IMR-90 (cell line): ENCODE data around the gene SLIT3. TPM values are rescaled to one million over a fixed set of nuclear protein-coding genes. Genes with fewer than 3 reads are reported as not detected.

ENCODE experiments used
- ATAC-seq: fragments of 200-7000 bp; cut with Tn5 transposase; 2 replicates; pipeline ENCODE4 v1.9.1; 2020; ENCODE audit warnings: low read depth, mild to moderate bottlenecking, moderate library complexity
- BruUV-seq: library from RNA; stranded (reverse); fragments of 400-500 nt; replicated peaks from 2 replicates; lab custom pipeline; 2021; lab: Mats Ljungman, UMichigan
- CTCF ChIA-PET: fragments of 300-600 bp; formaldehyde crosslinking; extraction: SDS; loops from one replicate; lab custom pipeline; 2021; ENCODE audit warnings: antibody characterized with exemption; lab: Yijun Ruan, JAX
- POLR2A ChIA-PET: fragments of 300-600 bp; sonication (Branson Sonifier 250); formaldehyde crosslinking; loops from one replicate; lab custom pipeline; 2022; ENCODE audit warnings: antibody characterized with exemption; ENCODE audit not compliant: unreplicated experiment; lab: Charles Lee
- DNase-seq: peaks from one replicate; pipeline ENCODE4 v3.0.0; 2013
- H2AFZ ChIP-seq: replicated peaks from 2 replicates; pipeline ENCODE3; 2013; ENCODE audit warnings: low read length, mild to moderate bottlenecking; ENCODE audit not compliant: poor library complexity
- H2AK5ac ChIP-seq: 2 replicates; pipeline ENCODE4 v1.6.1; 2013; ENCODE audit warnings: low read depth, low read length, inconsistent platforms
- H2AK9ac ChIP-seq: replicated peaks from 2 replicates; pipeline ENCODE3; 2013; ENCODE audit warnings: mild to moderate bottlenecking, low read depth, low read length, moderate library complexity; ENCODE audit not compliant: poor library complexity
- H2BK120ac ChIP-seq: 2 replicates; pipeline ENCODE4 v1.6.1; 2013; ENCODE audit warnings: low read depth, low read length, inconsistent platforms
- H2BK15ac ChIP-seq: 3 replicates; pipeline ENCODE4 v1.6.1; 2013; ENCODE audit warnings: low read depth, low read length, inconsistent platforms
- H2BK20ac ChIP-seq: 2 replicates; pipeline ENCODE4 v1.6.1; 2013; ENCODE audit warnings: low read depth, mild to moderate bottlenecking, inconsistent platforms, low read length, moderate library complexity
- H2BK5ac ChIP-seq: 2 replicates; pipeline ENCODE4 v1.6.1; 2013; ENCODE audit warnings: mild to moderate bottlenecking, low read depth, low read length, inconsistent platforms; ENCODE audit not compliant: poor library complexity, severe bottlenecking
- H3K14ac ChIP-seq: replicated peaks from 2 replicates; pipeline ENCODE4 v1.6.1; 2013; ENCODE audit warnings: low read depth, low read length, inconsistent platforms
- H3K18ac ChIP-seq: 2 replicates; pipeline ENCODE4 v1.6.1; 2013; ENCODE audit warnings: low read depth, low read length, control low read depth
- H3K23ac ChIP-seq: 2 replicates; pipeline ENCODE4 v1.6.1; 2013; ENCODE audit warnings: low read depth, low read length, inconsistent platforms
- H3K27ac ChIP-seq: 2 replicates; pipeline ENCODE4 v1.5.1; 2013; ENCODE audit warnings: mild to moderate bottlenecking, control low read depth, low read length; ENCODE audit not compliant: insufficient read depth
- H3K27me3 ChIP-seq: 2 replicates; pipeline ENCODE4 v1.6.1; 2013; ENCODE audit warnings: low read length; ENCODE audit not compliant: control insufficient read depth, insufficient read depth
- H3K36me3 ChIP-seq: 2 replicates; pipeline ENCODE4 v1.6.1; 2013; ENCODE audit warnings: low read length, mixed read lengths; ENCODE audit not compliant: control insufficient read depth, insufficient read depth
- H3K4ac ChIP-seq: 2 replicates; pipeline ENCODE4 v1.6.1; 2013; ENCODE audit warnings: low read depth, low read length, inconsistent platforms
- H3K4me1 ChIP-seq: 2 replicates; pipeline ENCODE4 v1.6.1; 2013; ENCODE audit warnings: low read length, mixed read lengths; ENCODE audit not compliant: control insufficient read depth, insufficient read depth
- H3K4me2 ChIP-seq: 2 replicates; pipeline ENCODE4 v1.6.1; 2013; ENCODE audit warnings: low read depth, mild to moderate bottlenecking, control low read depth, low read length, moderate library complexity
- H3K4me3 ChIP-seq: 2 replicates; pipeline ENCODE4 v1.5.1; 2013; ENCODE audit warnings: low read depth, mild to moderate bottlenecking, control low read depth, low read length, moderate library complexity; ENCODE audit not compliant: insufficient read depth
- H3K56ac ChIP-seq: 2 replicates; pipeline ENCODE4 v1.6.1; 2013; ENCODE audit warnings: low read length, inconsistent platforms; ENCODE audit not compliant: insufficient read depth; ENCODE audit errors: extremely low read depth
- H3K79me1 ChIP-seq, 2 experiments: 2 replicates each; pipeline ENCODE4 v1.6.1; 2013; ENCODE audit warnings: low read length in 2 of 2, inconsistent platforms in 1 of 2, low read depth in 1 of 2
- H3K9ac ChIP-seq: 2 replicates; pipeline ENCODE4 v1.6.1; 2013; ENCODE audit warnings: low read depth, low read length, control low read depth
- H3K9me1 ChIP-seq: 2 replicates; pipeline ENCODE4 v1.6.1; 2013; ENCODE audit warnings: low read length, inconsistent platforms; ENCODE audit not compliant: insufficient read depth
- H3K9me3 ChIP-seq: 2 replicates; pipeline ENCODE4 v1.6.1; 2013; ENCODE audit warnings: low read length; ENCODE audit not compliant: control insufficient read depth, insufficient read depth
- H4K20me1 ChIP-seq: 2 replicates; pipeline ENCODE4 v1.6.1; 2013; ENCODE audit warnings: low read length, inconsistent platforms; ENCODE audit not compliant: insufficient read depth
- H4K5ac ChIP-seq: 2 replicates; pipeline ENCODE4 v1.6.1; 2013; ENCODE audit warnings: mild to moderate bottlenecking, low read depth, low read length, control low read depth
- H4K8ac ChIP-seq, 2 experiments: 2 replicates each; pipeline ENCODE4 v1.6.1; 2013; ENCODE audit warnings: low read depth in 2 of 2, low read length in 2 of 2, control low read depth in 1 of 2, inconsistent platforms in 1 of 2
- H4K91ac ChIP-seq: 2 replicates; pipeline ENCODE4 v1.6.1; 2013; ENCODE audit warnings: low read depth, low read length, inconsistent platforms; ENCODE audit not compliant: insufficient read depth
- BHLHE40 ChIP-seq: fragments of 150-350 bp; IDR thresholded peaks from 2 replicates; pipeline ENCODE4 v1.6.1; 2016; ENCODE audit warnings: mild to moderate bottlenecking, low read depth, low read length
- MAZ ChIP-seq: IDR thresholded peaks from 2 replicates; pipeline ENCODE4 v1.6.1; 2012; ENCODE audit warnings: low read depth, mild to moderate bottlenecking, low read length, improper control_type of control experiment, moderate library complexity, borderline replicate concordance
- RFX5 ChIP-seq: IDR thresholded peaks from 2 replicates; pipeline ENCODE4 v1.8.0; 2012; ENCODE audit warnings: low read depth, mild to moderate bottlenecking, low read length, moderate library complexity
- WGBS, 2 experiments: methylation state at CpG; one replicate each; pipeline versions ENCODE4 v1.1.5 to v1.1.7; 2013; ENCODE audit warnings: missing lambda C conversion rate in 2 of 2; ENCODE audit not compliant: insufficient read length in 1 of 2; ENCODE audit errors: extremely low coverage in 2 of 2; 5-methylcytosine and 5-hydroxymethylcytosine counted together
- dilution Hi-C: fragments of 300-500 bp; cut with HindIII; formaldehyde crosslinking; loops from one replicate; pipeline ENCODE4 v1.14.3; 2018; ENCODE audit warnings: low sequenced_read_pairs; ENCODE audit not compliant: unreplicated experiment
- in situ Hi-C: fragments of 300-500 bp; cut with MboI; formaldehyde crosslinking; loops from 3 replicates; pipeline ENCODE4 v1.14.3; 2019; ENCODE audit warnings: low sequenced_read_pairs, inconsistent platforms, mixed read lengths
- intact Hi-C: fragments of 100-400 bp; cut with micrococcal nuclease; formaldehyde crosslinking; loops from 2 replicates; pipeline ENCODE4 v1.10.0; 2022
- polyA plus RNA-seq, 3 experiments: library from polyadenylated mRNA; depleted of rRNA; stranded (reverse); fragments of >200 nt; gene quantifications; 2 replicates each; pipeline ENCODE4 v1.2.3, GENCODE V29; 2012; ENCODE audit warnings: low replicate concordance in 1 of 3
- total RNA-seq: library from RNA; depleted of rRNA; stranded (reverse); fragments of >200 nt; gene quantifications from 2 replicates; pipeline ENCODE4 v1.2.3, GENCODE V29; 2012
- TF ChIP-seq, protein P1 (sequence below): conservative IDR thresholded peaks from 2 replicates; pipeline ENCODE4 v1.5.1; 2012; ENCODE audit warnings: mild to moderate bottlenecking, low read depth, low read length, improper control_type of control experiment

SLIT3 gene
- total and polyA plus RNA-seq, 2 of the 4 experiments (the other 2 are of a cell fraction) = 0.18 to 0.50 TPM

DNA sequence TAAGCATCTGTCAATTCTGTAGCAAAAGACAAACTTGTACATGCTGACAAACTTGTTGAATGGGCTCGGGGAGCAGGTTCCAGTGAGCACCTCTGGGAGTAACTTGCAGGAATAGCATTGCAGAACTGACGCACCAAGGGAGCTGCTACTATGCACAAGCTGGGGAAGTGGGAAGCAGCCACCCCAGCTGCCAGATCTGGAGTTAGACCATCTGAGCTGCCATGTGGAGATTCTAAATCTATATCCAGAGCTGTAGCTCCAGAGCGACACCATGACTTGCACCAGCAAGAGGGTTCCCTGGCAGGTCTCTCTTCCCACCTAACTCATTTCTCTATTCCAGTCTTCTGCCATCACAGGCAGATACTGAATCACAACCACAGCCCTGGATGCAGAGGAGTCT, 375.8 kb downstream of the SLIT3 start:
- H3K14ac ChIP-seq = no peak overlapping the region
- TF ChIP-seq, protein P1, sequence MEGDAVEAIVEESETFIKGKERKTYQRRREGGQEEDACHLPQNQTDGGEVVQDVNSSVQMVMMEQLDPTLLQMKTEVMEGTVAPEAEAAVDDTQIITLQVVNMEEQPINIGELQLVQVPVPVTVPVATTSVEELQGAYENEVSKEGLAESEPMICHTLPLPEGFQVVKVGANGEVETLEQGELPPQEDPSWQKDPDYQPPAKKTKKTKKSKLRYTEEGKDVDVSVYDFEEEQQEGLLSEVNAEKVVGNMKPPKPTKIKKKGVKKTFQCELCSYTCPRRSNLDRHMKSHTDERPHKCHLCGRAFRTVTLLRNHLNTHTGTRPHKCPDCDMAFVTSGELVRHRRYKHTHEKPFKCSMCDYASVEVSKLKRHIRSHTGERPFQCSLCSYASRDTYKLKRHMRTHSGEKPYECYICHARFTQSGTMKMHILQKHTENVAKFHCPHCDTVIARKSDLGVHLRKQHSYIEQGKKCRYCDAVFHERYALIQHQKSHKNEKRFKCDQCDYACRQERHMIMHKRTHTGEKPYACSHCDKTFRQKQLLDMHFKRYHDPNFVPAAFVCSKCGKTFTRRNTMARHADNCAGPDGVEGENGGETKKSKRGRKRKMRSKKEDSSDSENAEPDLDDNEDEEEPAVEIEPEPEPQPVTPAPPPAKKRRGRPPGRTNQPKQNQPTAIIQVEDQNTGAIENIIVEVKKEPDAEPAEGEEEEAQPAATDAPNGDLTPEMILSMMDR = no peak
- TF ChIP-seq MAZ = no peak
- no peak for TF ChIP-seq BHLHE40
- TF ChIP-seq RFX5 = no peak
- H3K36me3 ChIP-seq = no peaks in the 10 kb centered on the region
- no peak overlapping the region for H3K4me3 ChIP-seq
- DNase-seq (no peak), ATAC-seq (no peak)
- in situ Hi-C loops = no loop called here
- no TSS peak for BruUV-seq
- dilution Hi-C loops = no loop called here
- H3K9me1 ChIP-seq = no peaks in the 10 kb centered on the region
- no peak overlapping the region for H2BK15ac ChIP-seq
- no peak overlapping the region for H4K5ac ChIP-seq
- H4K8ac ChIP-seq = no peak overlapping the region
- H3K27ac ChIP-seq = no peak overlapping the region
- CTCF ChIA-PET = interaction anchor here (1.1 kb wide), 1 partner anchor 22 kb away, joined by 3 read pairs; no protein-coding TSS in a partner anchor
- H2AFZ ChIP-seq = no peak overlapping the region
- no peak overlapping the region for H3K23ac ChIP-seq
- H3K18ac ChIP-seq = no peak overlapping the region
- no peak overlapping the region for H2BK5ac ChIP-seq
- 67% methylated on average over 2 of the region's 3 CpGs; no CpG with 5 or more reads in 1 of the 2 experiments for WGBS, 2 experiments
- intact Hi-C loops = no loop called here
- POLR2A ChIA-PET = no interaction called here
- H2AK9ac ChIP-seq = no peak overlapping the region
- H3K9me3 ChIP-seq = no peaks in the 10 kb centered on the region
- no peak overlapping the region for H4K91ac ChIP-seq
- no peak overlapping the region for H3K56ac ChIP-seq
- H3K4me2 ChIP-seq = no peak overlapping the region
- no peaks in the 10 kb centered on the region for H3K79me1 ChIP-seq
- no peaks in the 10 kb centered on the region for H4K20me1 ChIP-seq
- H2BK120ac ChIP-seq = no peak overlapping the region
- no peak overlapping the region for H3K9ac ChIP-seq
- no peaks in the 10 kb centered on the region for H3K27me3 ChIP-seq
- no peak overlapping the region for H3K4ac ChIP-seq
- H2BK20ac ChIP-seq = no peak overlapping the region
- no peak overlapping the region for H2AK5ac ChIP-seq
- no peaks in the 10 kb centered on the region for H3K4me1 ChIP-seq
